ENCODE measurements around the gene PRKACB.
"Not testable (repeated sequence)": the region's sequence is repeated elsewhere in the genome, so short reads cannot be mapped to it uniquely, and the experiment has no call there.

Gene PRKACB

GRCh38 chr1:84272401-84272800, 128.3 kb downstream of the PRKACB start:
- peak; percentile 86 for DNase-seq

GRCh38 chr1:84277343-84278059, 133.4 kb downstream of the PRKACB start:
- DNase-seq = no peak

DNA sequence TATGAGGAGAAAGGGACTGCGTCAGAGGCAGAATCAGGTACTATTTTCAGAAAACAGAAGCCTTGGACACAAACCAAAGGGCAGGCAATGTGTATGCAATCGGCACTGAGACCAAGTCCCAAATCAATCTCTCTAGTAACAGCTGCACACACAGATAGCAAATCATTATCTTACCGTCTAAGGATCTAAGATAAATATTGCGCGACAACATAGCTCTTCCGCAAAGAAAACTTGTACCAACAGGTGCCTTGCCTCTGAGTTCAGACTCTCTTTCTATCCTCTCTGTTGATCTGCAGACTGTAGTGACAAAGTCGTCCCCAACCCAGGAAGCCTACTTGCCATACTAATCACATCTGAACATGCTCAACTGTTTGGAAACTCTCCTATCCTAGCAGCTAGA, 134.8 kb downstream of the PRKACB start:
- no peak for DNase-seq

GRCh38 chr1:84280912-84281311, 136.8 kb downstream of the PRKACB start:
- no peak for DNase-seq

DNA sequence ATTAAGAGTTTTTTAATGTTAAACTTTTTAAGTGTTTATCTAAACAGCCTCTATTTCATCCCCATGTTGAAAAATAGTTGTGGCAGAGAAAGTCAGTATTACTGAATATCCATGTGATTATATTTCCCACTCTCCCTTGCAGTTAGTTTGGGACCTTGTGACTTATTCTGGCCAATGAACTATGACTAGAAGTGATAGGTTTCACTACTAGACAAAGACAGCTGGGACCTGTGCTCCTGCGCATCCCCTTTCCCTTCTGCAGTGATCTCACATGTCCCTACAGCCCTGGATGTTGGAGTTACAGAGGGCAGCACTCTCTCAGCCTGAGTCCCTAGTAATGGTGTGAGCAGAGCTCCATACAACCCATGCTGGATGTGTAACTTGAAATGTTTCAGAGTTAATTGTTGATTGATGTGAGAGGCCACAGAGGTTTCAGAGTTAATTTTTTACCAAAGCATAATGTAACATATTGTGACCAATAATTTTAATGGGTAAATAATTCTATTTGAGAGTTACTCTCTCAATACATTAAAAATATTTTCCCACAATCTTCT, 138.8 kb downstream of the PRKACB start:
- no peak for DNase-seq

DNA sequence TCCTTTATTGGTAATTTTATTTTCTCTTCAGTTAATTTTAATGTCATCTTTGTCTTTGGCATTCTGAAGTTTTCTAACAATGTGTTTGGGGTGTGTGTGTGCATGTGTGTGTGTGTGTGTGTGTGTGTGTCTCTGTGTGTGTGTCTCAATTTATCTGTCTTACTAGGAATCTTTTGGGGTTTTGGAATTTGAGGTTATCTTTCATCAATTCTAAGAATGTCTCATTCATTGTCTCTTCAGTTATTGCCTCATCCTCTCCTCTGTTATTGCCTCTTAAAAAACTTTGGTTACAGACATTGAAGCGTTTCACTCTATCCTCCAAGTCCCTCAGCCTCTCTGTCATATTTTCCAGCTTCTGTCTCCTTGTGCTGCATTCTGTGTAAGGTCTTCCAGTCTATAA, 139.3 kb downstream of the PRKACB start:
- no peak for DNase-seq

DNA sequence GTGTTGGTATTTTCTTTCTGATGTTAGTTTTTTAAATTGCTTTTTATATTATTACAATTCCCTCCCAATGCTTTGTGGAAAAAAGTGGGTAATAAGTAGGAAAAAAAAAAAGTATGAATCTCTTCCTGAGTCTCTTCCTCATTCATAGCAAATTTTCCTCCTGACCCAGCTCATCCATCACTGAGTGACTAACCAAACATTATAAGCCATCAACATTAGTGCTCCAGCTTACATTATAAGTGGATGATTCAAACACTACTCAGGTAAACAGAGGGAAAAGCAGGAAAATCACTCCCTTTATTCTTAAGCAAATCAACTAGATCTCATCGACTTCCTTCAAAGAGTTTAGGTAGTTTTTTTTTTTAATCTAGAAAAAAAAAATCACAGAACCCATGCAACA, 142.0 kb downstream of the PRKACB start:
- no peak for DNase-seq

DNA sequence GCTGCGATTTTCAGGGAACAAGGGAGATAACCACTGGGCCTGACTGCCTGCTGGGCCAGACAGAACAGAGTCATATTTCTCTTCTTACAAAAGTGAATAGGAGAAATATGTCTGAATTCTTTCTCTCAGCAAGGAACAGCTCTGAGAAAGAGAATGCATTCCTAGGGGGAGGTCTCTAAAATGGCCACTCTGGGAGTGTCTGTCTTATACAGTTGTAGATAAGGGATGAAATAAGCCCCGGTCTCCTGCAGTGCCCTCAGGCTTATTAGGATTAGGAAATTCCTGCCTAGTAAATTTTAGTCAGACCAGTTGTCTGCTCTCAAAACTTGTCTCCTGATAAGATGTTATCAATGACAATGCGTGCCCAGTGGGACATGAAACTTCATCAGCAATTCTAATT, 143.3 kb downstream of the PRKACB start:
- not testable (repeated sequence) for DNase-seq
